Measurements from ENCODE around the gene LIPM.

Gene LIPM

DNA sequence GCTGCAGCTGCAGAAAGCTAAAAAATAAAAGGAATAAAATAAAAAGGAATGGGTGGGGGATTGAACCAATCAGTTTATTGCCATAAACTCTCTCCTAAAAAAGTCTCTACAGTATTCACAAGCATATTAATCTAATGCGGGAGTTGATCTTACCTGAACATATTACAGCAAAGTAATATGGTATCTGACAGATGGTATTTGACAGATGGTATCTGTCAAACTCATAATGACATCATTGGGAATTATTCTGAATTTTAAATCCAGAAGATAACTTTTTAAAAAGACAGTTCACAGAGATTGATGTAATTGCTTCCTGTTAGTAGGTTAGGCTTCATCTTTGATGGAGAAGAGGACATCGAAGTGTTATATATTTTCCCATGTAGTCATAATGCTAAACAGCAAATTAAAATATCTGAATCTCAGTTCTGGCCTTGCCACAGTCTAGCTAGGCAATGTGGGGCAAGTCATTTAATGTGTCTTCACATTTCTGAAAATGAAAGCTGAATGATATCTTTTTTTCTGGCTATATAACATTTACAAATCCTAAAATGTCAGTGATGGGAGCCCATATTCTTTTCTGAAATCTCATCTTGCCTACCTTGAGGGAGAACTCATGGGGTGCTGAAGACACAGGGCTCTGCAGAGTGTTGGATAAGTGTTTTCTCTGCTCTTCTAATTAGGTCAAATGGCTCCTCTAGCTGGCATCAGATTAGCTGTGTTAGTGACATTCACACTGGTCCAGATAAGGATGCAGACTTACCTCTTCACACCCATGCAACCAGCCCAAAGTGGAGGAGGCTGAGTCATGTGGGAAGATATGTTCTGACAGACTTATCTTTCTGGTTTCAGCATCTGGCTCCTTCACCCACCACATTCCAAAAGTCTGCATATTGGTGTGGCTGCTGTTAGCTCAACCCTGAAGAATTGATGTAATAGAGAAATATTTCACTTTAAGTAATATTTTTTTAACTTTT, 2.1 kb upstream of the LIPM start:
- peaks cover 15% of the 10 kb centered on the region for H3K27me3 ChIP-seq (ENCODE audit: insufficient read depth, poor library complexity, severe bottlenecking)
- H3K4me3 ChIP-seq (replicated peaks; ENCODE audit: insufficient read depth, low read length), result no peak overlapping the region
- no peak overlapping the region for H3K27ac ChIP-seq (replicated peaks)
- TF ChIP-seq CTCF (IDR thresholded peaks at IDR 0.05; ENCODE audit: insufficient read depth, low read length) (no peak), GABPA (IDR thresholded peaks at IDR 0.05; ENCODE audit: low read depth) (no peak), SPI1 (IDR thresholded peaks at IDR 0.05; ENCODE audit: borderline replicate concordance, low read depth) (no peak), POLR2AphosphoS5 (IDR thresholded peaks at IDR 0.05; ENCODE audit: low read depth) (no peak)
- TF ChIP-seq, protein P1, sequence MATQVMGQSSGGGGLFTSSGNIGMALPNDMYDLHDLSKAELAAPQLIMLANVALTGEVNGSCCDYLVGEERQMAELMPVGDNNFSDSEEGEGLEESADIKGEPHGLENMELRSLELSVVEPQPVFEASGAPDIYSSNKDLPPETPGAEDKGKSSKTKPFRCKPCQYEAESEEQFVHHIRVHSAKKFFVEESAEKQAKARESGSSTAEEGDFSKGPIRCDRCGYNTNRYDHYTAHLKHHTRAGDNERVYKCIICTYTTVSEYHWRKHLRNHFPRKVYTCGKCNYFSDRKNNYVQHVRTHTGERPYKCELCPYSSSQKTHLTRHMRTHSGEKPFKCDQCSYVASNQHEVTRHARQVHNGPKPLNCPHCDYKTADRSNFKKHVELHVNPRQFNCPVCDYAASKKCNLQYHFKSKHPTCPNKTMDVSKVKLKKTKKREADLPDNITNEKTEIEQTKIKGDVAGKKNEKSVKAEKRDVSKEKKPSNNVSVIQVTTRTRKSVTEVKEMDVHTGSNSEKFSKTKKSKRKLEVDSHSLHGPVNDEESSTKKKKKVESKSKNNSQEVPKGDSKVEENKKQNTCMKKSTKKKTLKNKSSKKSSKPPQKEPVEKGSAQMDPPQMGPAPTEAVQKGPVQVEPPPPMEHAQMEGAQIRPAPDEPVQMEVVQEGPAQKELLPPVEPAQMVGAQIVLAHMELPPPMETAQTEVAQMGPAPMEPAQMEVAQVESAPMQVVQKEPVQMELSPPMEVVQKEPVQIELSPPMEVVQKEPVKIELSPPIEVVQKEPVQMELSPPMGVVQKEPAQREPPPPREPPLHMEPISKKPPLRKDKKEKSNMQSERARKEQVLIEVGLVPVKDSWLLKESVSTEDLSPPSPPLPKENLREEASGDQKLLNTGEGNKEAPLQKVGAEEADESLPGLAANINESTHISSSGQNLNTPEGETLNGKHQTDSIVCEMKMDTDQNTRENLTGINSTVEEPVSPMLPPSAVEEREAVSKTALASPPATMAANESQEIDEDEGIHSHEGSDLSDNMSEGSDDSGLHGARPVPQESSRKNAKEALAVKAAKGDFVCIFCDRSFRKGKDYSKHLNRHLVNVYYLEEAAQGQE (IDR thresholded peaks at IDR 0.05; ENCODE audit: insufficient replicate concordance, low read depth), result no peak
- no peak for DNase-seq (ENCODE audit: low read depth in 1 of 2, low spot score in 1 of 2)

DNA sequence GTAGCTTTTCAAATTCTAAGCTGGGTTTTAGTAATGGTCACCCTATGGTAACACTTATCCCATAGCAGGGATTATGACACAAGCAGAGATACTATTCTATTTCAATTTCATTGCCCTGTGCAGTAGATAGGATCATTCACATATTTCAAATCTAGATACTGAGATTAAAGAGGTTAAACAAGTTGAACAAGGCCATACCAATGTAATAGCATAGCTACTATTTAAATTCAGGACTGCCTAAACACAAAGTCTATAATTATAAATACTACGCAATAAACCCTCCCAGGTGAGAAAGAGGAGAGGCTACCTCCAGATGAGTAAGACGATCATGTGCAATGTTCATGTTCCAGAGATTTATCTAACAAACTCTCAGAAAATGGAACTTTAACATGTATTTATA, 1.1 kb downstream of the LIPM start:
- H3K27ac ChIP-seq (replicated peaks), result no peak overlapping the region
- peaks cover 6% of the 10 kb centered on the region for H3K27me3 ChIP-seq (ENCODE audit: insufficient read depth, poor library complexity, severe bottlenecking)
- TF ChIP-seq GABPA (IDR thresholded peaks at IDR 0.05; ENCODE audit: low read depth), result no peak
- TF ChIP-seq POLR2AphosphoS5 (IDR thresholded peaks at IDR 0.05; ENCODE audit: low read depth), result no peak
- TF ChIP-seq, protein P1 (IDR thresholded peaks at IDR 0.05; ENCODE audit: insufficient replicate concordance, low read depth), result no peak
- TF ChIP-seq SPI1 (IDR thresholded peaks at IDR 0.05; ENCODE audit: borderline replicate concordance, low read depth), result no peak
- no peak for TF ChIP-seq CTCF (IDR thresholded peaks at IDR 0.05; ENCODE audit: insufficient read depth, low read length)
- DNase-seq (ENCODE audit: low read depth in 1 of 2, low spot score in 1 of 2), result no peak
- H3K4me3 ChIP-seq (replicated peaks; ENCODE audit: insufficient read depth, low read length), result no peak overlapping the region

DNA sequence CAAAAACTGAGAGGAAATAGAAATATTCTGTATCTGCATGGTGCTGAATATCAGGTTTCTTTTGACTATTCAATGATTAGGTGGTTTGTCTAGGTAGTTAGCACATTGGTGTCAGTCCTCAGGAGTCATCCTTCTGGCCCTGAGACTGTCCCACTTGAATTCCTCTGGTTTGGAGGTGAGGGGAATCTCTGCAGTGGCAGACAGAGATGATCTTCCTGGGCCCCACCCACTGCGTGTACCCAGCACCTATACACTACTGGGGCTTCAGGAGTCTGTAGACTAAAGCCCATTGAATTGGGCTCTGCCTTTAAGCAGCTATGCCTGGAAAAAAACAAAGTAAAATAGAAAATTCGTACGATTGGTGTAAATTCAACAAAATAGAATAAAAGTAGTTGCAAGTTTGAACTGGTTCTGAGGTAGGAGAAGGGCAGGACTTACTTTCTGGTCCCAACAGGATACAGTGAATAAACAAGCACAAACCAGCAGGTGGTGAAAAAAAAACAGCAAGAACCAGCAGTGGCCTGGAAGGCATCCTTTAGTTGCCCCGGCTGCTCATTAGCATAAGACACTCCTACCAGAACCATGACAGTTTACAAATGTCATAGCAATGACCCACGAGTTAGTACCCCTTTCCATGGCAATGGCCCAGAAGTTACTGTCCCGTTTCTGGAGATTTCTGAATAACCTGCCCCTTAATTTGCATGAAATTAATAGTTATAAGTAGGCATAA, 1.7 kb downstream of the LIPM start:
- TF ChIP-seq CTCF (IDR thresholded peaks at IDR 0.05; ENCODE audit: insufficient read depth, low read length) (no peak), POLR2AphosphoS5 (IDR thresholded peaks at IDR 0.05; ENCODE audit: low read depth) (no peak), SPI1 (IDR thresholded peaks at IDR 0.05; ENCODE audit: borderline replicate concordance, low read depth) (no peak), GABPA (IDR thresholded peaks at IDR 0.05; ENCODE audit: low read depth) (no peak)
- TF ChIP-seq, protein P1 (IDR thresholded peaks at IDR 0.05; ENCODE audit: insufficient replicate concordance, low read depth), result no peak
- no peak for DNase-seq (ENCODE audit: low read depth in 1 of 2, low spot score in 1 of 2)
- Histone ChIP-seq H3K27me3 (ENCODE audit: insufficient read depth, poor library complexity, severe bottlenecking) (peaks cover 6% of the 10 kb centered on the region), H3K4me3 (replicated peaks; ENCODE audit: insufficient read depth, low read length) (no peak overlapping the region), H3K27ac (replicated peaks) (no peak overlapping the region)
